Measurements from ENCODE around the gene DHTKD1. TPM values are rescaled to one million over a fixed set of nuclear protein-coding genes. Genes with fewer than 3 reads are reported as not detected.
"Not testable (repeated sequence)": the region's sequence is repeated elsewhere in the genome, so short reads cannot be mapped to it uniquely, and the experiment has no call there.

The DHTKD1 gene
- total and polyA plus RNA-seq, 5 experiments from 2014 or later, result 5.4 to 18.2 (median 8.0) TPM

DNA sequence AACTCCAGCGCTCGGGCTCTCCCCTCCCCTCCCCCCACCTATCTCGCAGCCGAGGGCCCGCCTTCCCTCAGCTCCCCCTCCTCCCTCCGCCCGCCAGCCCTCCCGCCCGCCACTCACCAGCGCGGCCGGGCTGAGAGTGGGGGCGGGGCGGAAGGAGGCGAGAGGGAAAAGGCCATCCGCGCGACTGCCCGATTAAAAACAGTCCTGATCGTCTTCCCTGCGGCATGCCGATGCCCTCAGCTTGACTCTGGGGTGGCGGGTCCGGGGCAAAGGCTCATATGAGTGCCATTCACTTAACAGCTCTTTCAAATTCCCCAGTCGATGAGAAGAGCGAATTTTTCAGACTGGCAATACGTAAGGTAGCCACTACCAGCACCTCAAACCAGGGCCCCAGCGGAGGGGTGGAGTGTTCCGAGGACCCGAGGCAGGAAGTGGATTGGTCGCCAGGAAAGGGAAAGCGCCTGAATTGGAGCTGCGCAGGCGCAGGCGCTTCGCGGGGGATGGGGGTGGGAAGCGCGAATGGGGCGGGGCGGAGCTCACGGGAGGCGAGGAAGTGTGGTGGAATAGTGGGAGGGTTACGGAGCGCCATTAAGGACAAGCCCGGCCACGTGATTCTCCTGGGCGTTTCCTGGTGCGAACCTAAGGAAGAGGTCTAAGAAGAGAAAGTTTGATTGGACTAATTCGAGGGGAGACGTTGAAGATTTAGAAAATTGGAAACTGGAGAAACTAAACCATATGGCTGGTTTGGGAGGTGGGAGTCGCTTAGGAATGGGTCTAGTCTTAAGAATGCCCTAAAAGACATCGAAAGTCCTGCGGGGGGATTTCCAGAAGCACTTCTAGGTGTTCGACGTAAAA, 25.7 kb upstream of the DHTKD1 start, which contains the start of gene UPF2:
Gene UPF2 (minus strand): TSS at position 13 of the 855 bp plus-strand sequence. CDS start 7,386 bp downstream, outside the sequence.
- ATAC-seq (peak; percentile 81 to 87), DNase-seq (peak; percentile 94 to 99 (median 96))
- peak within 1 kb of the TSS; percentile 94 to 100 (median 98) for H3K4me3 Mint-ChIP-seq
- peaks cover 0 to 5% (median 3%) of the 10 kb centered on the region in 5 donors for H3K27me3 Mint-ChIP-seq
- H3K36me3 Mint-ChIP-seq, result peaks cover 0 to 7% (median 0%) of the 10 kb centered on the region in 3 donors
- POLR2A ChIA-PET, result interaction anchor here (0.6 to 3.6 kb wide), 13 partner anchors 8 to 1306 kb away, joined by 3 to 33 read pairs (median 5); partner anchors contain the start of genes CDC123, DHTKD1, NUDT5 and USP6NL
- H3K9me3 Mint-ChIP-seq, result no peaks in the 10 kb centered on the region
- H3K27ac Mint-ChIP-seq, result peak within 1 kb of the TSS; percentile 99 to 100 (median 100)
- H3K4me1 Mint-ChIP-seq, result peaks cover 15 to 47% (median 38%) of the 10 kb centered on the region in 4 donors

DNA sequence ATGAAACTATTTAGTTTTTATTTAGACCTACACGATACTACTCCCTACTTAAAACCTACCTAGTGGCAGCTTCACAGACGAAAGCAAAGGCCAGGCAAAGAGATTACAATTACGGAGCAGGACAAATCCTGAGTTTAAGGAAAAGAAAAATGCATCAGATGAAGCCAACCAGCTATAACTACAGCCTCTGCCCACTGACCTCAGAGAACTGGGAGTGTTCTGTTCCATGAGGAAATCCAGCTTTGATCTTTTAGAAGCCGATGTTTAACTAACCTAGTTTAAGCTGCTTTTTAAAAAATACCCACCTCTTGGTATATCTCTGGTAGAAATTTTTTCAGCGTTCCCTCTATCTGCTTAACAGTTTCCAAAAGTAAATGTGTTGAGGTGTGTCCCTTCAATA, 23.2 kb upstream of the DHTKD1 start:
- Mint-ChIP-seq H3K4me3 (peak overlapping the region in 1 of 10 donors; percentile 56), H3K27ac (no peak overlapping the region), H3K9me3 (no peaks in the 10 kb centered on the region), H3K36me3 (no peaks in the 10 kb centered on the region), H3K27me3 (peaks cover 0 to 5% (median 3%) of the 10 kb centered on the region in 5 donors), H3K4me1 (peaks cover 13 to 30% (median 24%) of the 10 kb centered on the region in 4 donors)
- DNase-seq, result no peak
- POLR2A ChIA-PET, result no interaction called here
- no peak for ATAC-seq

DNA sequence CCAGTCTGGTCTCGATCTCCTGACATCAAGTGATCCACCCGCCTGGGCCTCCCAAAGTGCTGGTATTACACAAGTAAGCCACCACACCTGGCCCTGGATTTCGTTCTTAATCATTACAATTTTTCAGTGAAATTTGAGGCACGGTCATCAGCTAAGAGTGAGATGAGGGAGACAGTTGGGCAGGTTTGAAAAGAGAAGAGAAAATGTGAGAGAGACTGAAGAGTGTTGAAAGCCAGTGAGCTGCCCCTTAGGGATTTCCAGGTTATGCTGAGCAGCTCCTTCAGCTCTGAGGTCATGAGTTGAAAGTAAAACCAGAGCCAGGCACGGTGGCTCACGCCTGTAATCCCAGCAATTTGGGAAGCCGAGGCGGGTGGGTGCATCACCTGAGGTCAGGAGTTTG, 20.2 kb upstream of the DHTKD1 start:
- DNase-seq, result no peak
- peak overlapping the region in 2 of 10 donors; percentile 13 to 59 for H3K27ac Mint-ChIP-seq
- no peak overlapping the region for H3K4me3 Mint-ChIP-seq
- H3K9me3 Mint-ChIP-seq, result no peaks in the 10 kb centered on the region
- no peak for ATAC-seq
- H3K27me3 Mint-ChIP-seq, result peaks cover 0 to 5% (median 0%) of the 10 kb centered on the region in 5 donors
- no peaks in the 10 kb centered on the region for H3K36me3 Mint-ChIP-seq
- POLR2A ChIA-PET, result no interaction called here
- peaks cover under 1 to 19% (median 3%) of the 10 kb centered on the region in 4 donors for H3K4me1 Mint-ChIP-seq

DNA sequence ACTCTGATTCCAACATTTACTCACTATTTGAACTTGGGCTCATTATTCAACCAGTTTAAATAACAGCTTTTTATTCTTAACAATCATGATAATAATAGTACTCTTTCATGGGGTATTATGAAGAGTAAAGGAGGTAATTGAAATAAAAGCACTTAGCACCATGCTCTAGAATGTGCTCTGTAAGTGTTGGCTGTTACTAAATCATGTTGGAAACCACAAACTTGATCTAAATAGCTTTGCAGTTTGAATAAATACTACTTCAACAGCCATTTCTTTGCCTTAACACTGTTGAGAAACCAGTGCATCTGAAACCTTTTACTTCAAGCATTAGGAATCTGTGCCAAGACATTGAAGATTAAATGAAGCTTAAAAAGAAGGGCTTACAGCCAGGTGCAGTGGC, 18.2 kb upstream of the DHTKD1 start:
- H3K36me3 Mint-ChIP-seq, result no peaks in the 10 kb centered on the region
- POLR2A ChIA-PET, result interaction anchor here (0.6 to 1.6 kb wide), 2 partner anchors 8 to 23 kb away, joined by 3 to 5 read pairs; partner anchors contain the start of gene UPF2
- H3K27me3 Mint-ChIP-seq, result peaks cover 0 to 5% (median 0%) of the 10 kb centered on the region in 5 donors
- H3K9me3 Mint-ChIP-seq, result no peaks in the 10 kb centered on the region
- no peak for DNase-seq
- no peak overlapping the region for H3K27ac Mint-ChIP-seq
- no peak for ATAC-seq
- peaks cover 0 to 16% (median under 1%) of the 10 kb centered on the region in 4 donors for H3K4me1 Mint-ChIP-seq
- no peak overlapping the region for H3K4me3 Mint-ChIP-seq

DNA sequence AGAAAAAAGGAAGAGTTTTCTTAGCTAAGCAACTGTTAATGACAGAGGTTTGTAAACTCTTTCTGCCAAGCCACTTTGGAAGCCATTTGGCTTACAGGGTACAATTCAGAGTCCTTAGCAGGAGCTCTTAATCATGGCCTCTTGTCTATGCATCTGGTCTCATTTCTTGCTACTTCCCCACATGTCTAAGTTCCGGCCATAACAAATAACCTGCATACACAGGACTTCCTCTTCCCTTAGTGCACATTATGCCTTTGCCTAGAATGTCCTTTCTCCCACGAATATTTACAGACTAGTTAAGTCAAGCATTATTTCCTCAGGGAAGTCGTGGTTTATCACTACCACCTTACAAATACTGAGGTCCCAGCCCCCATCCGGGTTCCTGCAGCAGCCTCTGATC, 17.5 kb upstream of the DHTKD1 start:
- H3K9me3 Mint-ChIP-seq, result no peaks in the 10 kb centered on the region
- peaks cover 0 to 16% (median under 1%) of the 10 kb centered on the region in 4 donors for H3K4me1 Mint-ChIP-seq
- DNase-seq, result no peak
- no peak overlapping the region for H3K27ac Mint-ChIP-seq
- H3K27me3 Mint-ChIP-seq, result peaks cover 0 to 5% (median 0%) of the 10 kb centered on the region in 5 donors
- POLR2A ChIA-PET, result interaction anchor here (1.6 kb wide), 1 partner anchor 9 kb away, joined by 5 read pairs; the partner anchor contains the start of gene UPF2
- H3K4me3 Mint-ChIP-seq, result no peak overlapping the region
- H3K36me3 Mint-ChIP-seq, result no peaks in the 10 kb centered on the region
- no peak for ATAC-seq

DNA sequence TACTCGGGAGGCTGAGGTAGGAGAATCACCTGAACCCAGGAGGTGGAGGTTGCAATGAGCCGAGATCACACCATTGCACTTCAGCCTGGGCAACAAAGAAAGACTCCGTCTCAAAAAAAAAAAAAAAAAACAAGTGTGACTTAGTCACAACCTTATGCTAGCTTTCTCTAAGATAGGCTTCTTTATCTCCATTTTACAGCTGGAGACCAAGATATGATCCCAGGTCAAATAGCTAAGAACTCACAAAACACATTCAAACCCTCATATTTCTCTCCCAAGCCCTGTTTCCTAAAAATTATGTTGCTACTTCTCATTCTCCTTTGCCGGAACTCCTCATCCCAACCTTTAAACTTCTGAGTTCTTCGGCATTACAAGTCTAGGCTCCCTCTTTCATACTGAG, 13.0 kb upstream of the DHTKD1 start:
- no peak for ATAC-seq
- peak overlapping the region in 1 of 10 donors; percentile 57 for H3K27ac Mint-ChIP-seq
- POLR2A ChIA-PET, result interaction anchor here (0.7 to 1.1 kb wide), 2 partner anchors 13 to 610 kb away, joined by 3 to 5 read pairs; partner anchors contain the start of gene UPF2

DNA sequence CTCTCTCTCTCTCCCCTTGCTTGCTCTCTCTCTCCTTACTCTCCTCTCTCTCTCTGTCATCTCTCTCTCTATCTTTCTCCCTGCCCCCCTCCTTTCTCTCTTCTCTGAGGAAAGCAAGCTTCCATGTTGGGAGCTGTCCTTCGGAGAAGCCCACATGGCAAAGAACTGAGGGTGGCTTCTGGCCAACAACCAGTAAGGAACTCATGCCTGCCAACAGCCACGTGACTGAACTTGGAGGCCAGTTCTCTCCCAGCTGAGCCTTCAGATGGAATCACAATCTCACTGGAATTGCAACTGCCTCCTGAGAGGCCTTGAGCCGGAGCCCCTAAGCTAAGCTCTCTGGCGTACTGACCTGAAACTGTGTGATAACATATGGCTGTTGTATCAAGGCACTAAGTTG, 12.0 kb upstream of the DHTKD1 start:
- DNase-seq (no peak), ATAC-seq (no peak)
- Mint-ChIP-seq H3K36me3 (no peaks in the 10 kb centered on the region), H3K27me3 (no peaks in the 10 kb centered on the region), H3K27ac (peak overlapping the region in 2 of 10 donors; percentile 8 to 57), H3K9me3 (no peaks in the 10 kb centered on the region), H3K4me3 (no peak overlapping the region), H3K4me1 (peaks cover 0 to 4% (median 0%) of the 10 kb centered on the region in 4 donors)
- POLR2A ChIA-PET, result interaction anchor here (1.1 kb wide), 1 partner anchor 14 kb away, joined by 5 read pairs; the partner anchor contains the start of gene UPF2

More for the DNA sequence above, 13.0 kb upstream of the DHTKD1 start:
- Mint-ChIP-seq H3K9me3 (no peaks in the 10 kb centered on the region), H3K36me3 (no peaks in the 10 kb centered on the region), H3K4me3 (no peak overlapping the region), H3K4me1 (peaks cover 0 to 10% (median 0%) of the 10 kb centered on the region in 4 donors), H3K27me3 (no peaks in the 10 kb centered on the region)
- no peak for DNase-seq

DNA sequence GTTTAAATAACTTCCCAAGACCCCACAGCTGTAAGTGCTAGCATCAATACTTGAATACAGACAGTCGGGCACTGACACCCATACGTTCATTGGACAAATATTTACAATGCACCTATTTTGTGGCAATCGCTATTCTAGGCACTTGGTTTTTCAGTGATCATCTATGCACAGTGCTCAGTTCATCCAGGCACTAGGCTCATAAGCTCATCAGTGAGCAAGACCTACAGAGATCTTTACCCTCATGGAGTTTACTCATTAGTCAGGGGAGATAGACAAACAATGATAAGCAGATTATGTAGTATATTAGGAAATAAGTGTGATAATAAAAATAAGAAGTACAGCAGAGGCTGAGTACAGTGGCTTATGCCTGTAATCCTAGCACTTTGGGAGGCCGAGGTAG, 7.6 kb upstream of the DHTKD1 start:
- Mint-ChIP-seq H3K4me1 (peaks cover 0 to 2% (median 0%) of the 10 kb centered on the region in 4 donors), H3K4me3 (no peak overlapping the region), H3K27me3 (no peaks in the 10 kb centered on the region), H3K9me3 (no peaks in the 10 kb centered on the region), H3K27ac (no peak overlapping the region), H3K36me3 (no peaks in the 10 kb centered on the region)
- POLR2A ChIA-PET, result interaction anchor here (1.3 kb wide), 1 partner anchor 18 kb away, joined by 5 read pairs; the partner anchor contains the start of gene UPF2
- no peak for DNase-seq
- no peak for ATAC-seq

DNA sequence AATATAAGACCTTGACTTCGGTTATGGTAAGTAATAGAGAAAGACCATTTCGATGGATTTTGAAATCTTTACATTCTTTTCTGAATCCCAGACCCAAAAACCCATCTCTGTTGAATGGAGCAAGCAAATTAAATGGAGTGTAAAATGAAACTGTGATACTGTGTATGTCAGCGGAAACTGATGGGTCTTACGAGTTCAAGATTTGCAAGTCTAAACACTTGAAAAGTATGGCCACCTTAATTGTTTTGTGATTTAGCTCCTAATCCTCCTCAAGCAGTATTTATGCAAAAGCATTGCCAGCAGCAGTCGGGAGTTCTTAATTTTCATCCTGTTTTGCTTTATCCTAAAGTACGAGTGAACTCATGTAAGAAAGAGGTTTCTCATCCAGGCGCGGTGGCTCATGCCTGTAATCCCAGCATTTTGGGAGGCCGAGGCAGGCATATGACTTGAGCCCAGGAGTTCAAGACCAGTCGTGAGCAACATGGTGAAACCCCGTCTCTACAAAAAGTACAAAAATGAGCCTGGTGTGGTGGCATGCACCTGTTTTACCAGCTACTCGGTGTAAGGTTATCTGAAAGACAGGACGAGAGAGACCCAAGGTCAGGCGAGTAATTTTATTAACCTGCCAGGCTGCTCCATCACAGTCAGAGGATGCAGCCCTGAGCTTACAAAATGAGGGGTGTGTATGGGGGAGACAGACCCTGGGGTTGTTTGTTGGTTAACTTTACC, 5.8 kb upstream of the DHTKD1 start:
- DNase-seq, result no peak
- Mint-ChIP-seq H3K9me3 (no peaks in the 10 kb centered on the region), H3K36me3 (no peaks in the 10 kb centered on the region), H3K27me3 (no peaks in the 10 kb centered on the region), H3K4me3 (no peak overlapping the region), H3K4me1 (peaks cover 0 to 5% (median 0%) of the 10 kb centered on the region in 4 donors), H3K27ac (no peak overlapping the region)
- POLR2A ChIA-PET, result no interaction called here
- ATAC-seq, result no peak

DNA sequence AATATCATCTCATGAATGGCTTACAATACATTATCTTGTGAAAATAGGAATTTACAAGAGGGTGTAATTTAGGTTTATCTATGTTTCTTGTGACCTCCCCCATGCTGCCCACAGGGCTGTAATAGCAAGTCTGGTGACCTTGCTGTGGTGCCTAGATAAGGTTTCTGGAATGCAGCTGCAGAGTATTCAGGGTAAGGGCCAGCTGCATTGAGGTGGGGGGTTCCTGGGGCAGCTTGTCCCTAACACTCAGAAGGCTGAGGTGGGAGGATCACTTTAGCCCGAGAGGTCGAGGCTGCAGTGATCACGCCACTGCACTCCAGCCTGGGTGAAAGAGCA, 5.3 kb upstream of the DHTKD1 start:
- H3K36me3 Mint-ChIP-seq, result no peaks in the 10 kb centered on the region
- H3K27ac Mint-ChIP-seq, result no peak overlapping the region
- no peak for DNase-seq
- H3K9me3 Mint-ChIP-seq, result no peaks in the 10 kb centered on the region
- ATAC-seq, result no peak
- H3K4me1 Mint-ChIP-seq, result peaks cover 0 to 8% (median 2%) of the 10 kb centered on the region in 4 donors
- POLR2A ChIA-PET, result no interaction called here
- H3K27me3 Mint-ChIP-seq, result no peaks in the 10 kb centered on the region
- H3K4me3 Mint-ChIP-seq, result no peak overlapping the region

DNA sequence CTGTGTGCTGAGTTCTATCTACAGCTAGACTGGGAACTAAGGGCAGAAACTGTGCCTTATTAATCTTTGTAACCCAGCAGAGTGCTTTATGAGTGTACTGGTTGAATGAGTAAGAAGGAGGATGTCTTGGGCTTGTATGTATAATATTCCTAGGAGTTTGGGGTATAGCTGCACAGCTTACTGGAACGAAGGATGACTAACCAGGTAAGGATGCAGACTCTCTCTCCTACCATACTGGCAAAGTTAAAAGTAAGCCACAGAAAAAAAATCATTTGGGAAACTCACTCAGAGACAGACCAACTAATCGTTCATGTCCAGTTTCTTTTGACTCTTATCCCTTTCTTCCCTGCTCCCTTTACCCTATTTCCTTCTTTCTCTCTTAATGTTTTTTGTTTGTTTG, 1.4 kb upstream of the DHTKD1 start:
- no peak for ATAC-seq
- Mint-ChIP-seq H3K27ac (peak overlapping the region in 9 of 10 donors; percentile 24 to 96 (median 70)), H3K4me3 (peak overlapping the region in 4 of 10 donors; percentile 3 to 28 (median 23)), H3K27me3 (no peaks in the 10 kb centered on the region), H3K36me3 (no peaks in the 10 kb centered on the region), H3K9me3 (no peaks in the 10 kb centered on the region), H3K4me1 (peaks cover 4 to 29% (median 20%) of the 10 kb centered on the region in 4 donors)
- DNase-seq, result no peak
- POLR2A ChIA-PET, result interaction anchor here (3.3 kb wide), 1 partner anchor 25 kb away, joined by 33 read pairs; the partner anchor contains the start of gene UPF2

DNA sequence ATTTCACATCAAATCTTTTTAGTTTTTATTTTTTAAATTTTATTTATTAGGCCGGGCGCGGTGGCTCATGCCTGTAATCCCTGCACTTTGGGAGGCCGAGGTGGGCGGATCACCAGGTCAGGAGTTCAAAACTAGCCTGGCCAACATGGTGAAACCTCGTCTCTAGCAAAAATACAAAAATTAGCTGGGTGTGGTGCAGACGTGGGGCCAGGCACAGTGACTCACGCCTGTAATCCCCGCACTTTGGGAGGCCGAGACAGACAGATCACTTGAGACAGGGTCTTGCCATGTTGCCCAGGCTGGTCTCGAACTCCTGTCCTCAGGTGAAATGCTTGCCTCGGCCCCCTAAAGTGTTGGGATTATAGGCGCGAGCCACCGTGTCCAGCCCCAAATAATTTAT, 2.7 kb downstream of the DHTKD1 start:
- POLR2A ChIA-PET, H3K27me3 Mint-ChIP-seq, DNase-seq, H3K9me3 Mint-ChIP-seq, H3K27ac Mint-ChIP-seq, ATAC-seq, H3K36me3 Mint-ChIP-seq: not testable (repeated sequence)
- peak overlapping the region in 1 of 10 donors; percentile 41 for H3K4me3 Mint-ChIP-seq
- H3K4me1 Mint-ChIP-seq, result peaks cover 5 to 43% (median 24%) of the 10 kb centered on the region in 4 donors

All from naive thymus-derived CD8-positive, alpha-beta T cell (primary cell).